GM12878 (cell line): ENCODE results near the gene ASCC1. TPM values are rescaled to one million over a fixed set of nuclear protein-coding genes. Genes with fewer than 3 reads are reported as not detected.

ENCODE experiments used
- ATAC-seq: fragments of 200-7000 bp; cut with Tn5 transposase; 3 replicates; pipeline ENCODE4 v1.9.1; 2020; ENCODE audit warnings: mild to moderate bottlenecking, moderate library complexity
- BruUV-seq: library from RNA; stranded (reverse); fragments of 400-500 nt; replicated peaks from 2 replicates; lab custom pipeline; 2021; lab: Mats Ljungman, UMichigan
- CTCF ChIA-PET: fragments of 300-600 bp; sonication (Branson Sonifier 250); formaldehyde crosslinking; extraction: SDS; loops from one replicate; lab custom pipeline; 2021; ENCODE audit warnings: inconsistent platforms; lab: Yijun Ruan, JAX
- POLR2A ChIA-PET: fragments of 350-600 bp; formaldehyde crosslinking; extraction: SDS; loops from one replicate; lab custom pipeline; 2021; ENCODE audit warnings: inconsistent platforms; lab: Charles Lee
- RAD21 ChIA-PET: fragments of 300-600 bp; sonication (Branson Sonifier 250); formaldehyde crosslinking; loops from one replicate; lab custom pipeline; 2023; ENCODE audit warnings: antibody characterized with exemption; ENCODE audit not compliant: unreplicated experiment; lab: Charles Lee
- SMC1A ChIA-PET: fragments of 300-600 bp; sonication (Branson Sonifier 250); formaldehyde crosslinking; loops from one replicate; lab custom pipeline; 2023; ENCODE audit not compliant: unreplicated experiment, uncharacterized antibody; lab: Charles Lee
- DNase-seq: peaks from one replicate; pipeline ENCODE4 v3.0.0-alpha.2; 2011; ENCODE audit warnings: low read depth, low spot score
- FAIRE-seq: peaks from 3 replicates; lab custom pipeline; 2011; peaks lifted over from hg19 to GRCh38; lab: Jason Lieb, UNC
- H2AFZ ChIP-seq: 2 replicates; pipeline ENCODE4 v1.6.0; 2011; ENCODE audit warnings: low read depth, low read length, control low read depth; ENCODE audit not compliant: control insufficient read depth
- H3K27ac ChIP-seq: 2 replicates; pipeline ENCODE4 v1.5.1; 2011; ENCODE audit warnings: control low read depth; ENCODE audit not compliant: control insufficient read depth, insufficient read depth
- H3K27me3 ChIP-seq, 2 experiments: replicated peaks in 1 of 2; 2 replicates each; pipeline versions ENCODE4 v1.6.0 to v1.6.1; 2011; ENCODE audit warnings: low read length in 1 of 2; ENCODE audit not compliant: control insufficient read depth in 2 of 2, insufficient read depth in 2 of 2
- H3K36me3 ChIP-seq, 2 experiments: 2 replicates each; pipeline ENCODE4 v1.5.1; 2011; ENCODE audit warnings: low read length in 1 of 2; ENCODE audit not compliant: control insufficient read depth in 2 of 2, insufficient read depth in 2 of 2
- H3K4me1 ChIP-seq: 2 replicates; pipeline ENCODE4 v1.6.1; 2011; ENCODE audit warnings: mild to moderate bottlenecking, low read length, moderate library complexity, mixed read lengths; ENCODE audit not compliant: control insufficient read depth, insufficient read depth
- H3K4me2 ChIP-seq: 2 replicates; pipeline ENCODE4 v1.6.0; 2011; ENCODE audit warnings: control low read depth; ENCODE audit not compliant: control insufficient read depth, insufficient read depth
- H3K4me3 ChIP-seq: fragments of 200-600 bp; sonication (generic); 2 replicates; pipeline ENCODE4 v1.5.1; 2016
- H3K79me2 ChIP-seq: 2 replicates; pipeline ENCODE4 v1.6.0; 2011; ENCODE audit warnings: low read length; ENCODE audit not compliant: control insufficient read depth, insufficient read depth
- H3K9ac ChIP-seq: 2 replicates; pipeline ENCODE4 v1.8.0; 2011; ENCODE audit warnings: low read length, control low read depth, mixed read lengths; ENCODE audit not compliant: control insufficient read depth, insufficient read depth
- H3K9me3 ChIP-seq: replicated peaks from 3 replicates; pipeline ENCODE4 v1.5.1; 2011; ENCODE audit warnings: mild to moderate bottlenecking, low read length; ENCODE audit not compliant: control insufficient read depth, insufficient read depth
- H4K20me1 ChIP-seq: 2 replicates; pipeline ENCODE4 v1.6.0; 2011; ENCODE audit not compliant: control insufficient read depth, insufficient read depth
- CHD1 ChIP-seq: IDR thresholded peaks from 2 replicates; pipeline ENCODE4 v1.6.1; 2012; ENCODE audit warnings: low read depth, low read length, improper control_type of control experiment
- IRF5 ChIP-seq: fragments of 450-650 bp; IDR thresholded peaks from 2 replicates; pipeline ENCODE4 v1.6.1; 2017; ENCODE audit warnings: borderline replicate concordance
- MEF2B ChIP-seq: fragments of 450-650 bp; IDR thresholded peaks from 2 replicates; pipeline ENCODE4 v1.6.1; 2018; ENCODE audit warnings: mild to moderate bottlenecking, moderate library complexity; ENCODE audit not compliant: partially characterized antibody, poor library complexity, severe bottlenecking
- NFIC ChIP-seq: IDR thresholded peaks from 2 replicates; pipeline ENCODE4 v1.6.1; 2012; ENCODE audit warnings: low read depth, mild to moderate bottlenecking, inconsistent platforms, low read length, moderate library complexity
- ZNF687 ChIP-seq: fragments of 450-650 bp; IDR thresholded peaks from 2 replicates; pipeline ENCODE4 v1.6.1; 2017; ENCODE audit warnings: mild to moderate bottlenecking, moderate library complexity
- ZZZ3 ChIP-seq: IDR thresholded peaks from 2 replicates; pipeline ENCODE4 v1.6.1; 2011; ENCODE audit warnings: low read depth; ENCODE audit not compliant: control insufficient read depth, insufficient read length
- WGBS: methylation state at CpG from one replicate; pipeline ENCODE4 v1.1.6; 2016; ENCODE audit warnings: low lambda C conversion rate; ENCODE audit not compliant: insufficient replicate concordance, insufficient coverage; ENCODE audit errors: missing lambda C conversion rate; 5-methylcytosine and 5-hydroxymethylcytosine counted together
- in situ Hi-C: fragments of 300-500 bp; cut with MboI; formaldehyde crosslinking; loops from 9 replicates; pipeline ENCODE4 v1.14.3; 2018; ENCODE audit warnings: mixed read lengths
- intact Hi-C: fragments of 100-400 bp; cut with micrococcal nuclease; formaldehyde crosslinking; loops from one replicate; pipeline ENCODE4 v1.14.2; 2022; ENCODE audit not compliant: unreplicated experiment
- polyA plus RNA-seq, 11 experiments: library from polyadenylated mRNA; depleted of rRNA in 4 of 11; unstranded in 6 of 11; stranded (reverse) in 5 of 11; fragments of >200 nt; fragmentation: Nextera tagmentation in 4 of 11; fragmentation: Illumina TruSeq in 1 of 11; extraction: Ambion mirVana in 4 of 11; extraction: Trizol in 1 of 11; gene quantifications; 1 replicate in 1 of 11; 2 replicates in 10 of 11; pipeline versions ENCODE4 v1.2.1 to v1.2.3, GENCODE V29; 2011 to 2016; ENCODE audit warnings: inconsistent platforms in 2 of 11, missing spikeins in 2 of 11, low read depth in 1 of 11
- total RNA-seq, 4 experiments: library from RNA; depleted of rRNA in 3 of 4; stranded (reverse); fragments of >200 nt in 3 of 4; fragmentation: Illumina TruSeq in 1 of 4; extraction: Trizol in 1 of 4; gene quantifications; 2 replicates each; pipeline versions ENCODE4 v1.2.1 to v1.2.3, GENCODE V29; 2013 to 2021

Gene ASCC1
- total and polyA plus RNA-seq, 10 of the 15 experiments (the other 5 are each of a cell fraction or from before 2014, with no cell fraction given): 23.3 to 80.6 (median 42.8) TPM

- TF ChIP-seq IRF5 (no peak), ZZZ3 (no peak), NFIC (no peak), CHD1 (no peak)
These were observed 93.9 kb downstream of the ASCC1 start (continued) for GRCh38 chr10:72122221-72122620.

- no TSS peak for BruUV-seq
- H3K36me3 ChIP-seq: peaks cover 0 to 5% of the 10 kb centered on the region in 2 experiments; a peak in 1 of 4 replicates
- intact Hi-C loops: no loop called here
- H3K4me1 ChIP-seq: no peaks in the 10 kb centered on the region
- CTCF ChIA-PET: interaction anchor here (1.0 to 3.0 kb wide), 3 partner anchors 8 to 73 kb away, joined by 3 to 13 read pairs (median 9); no protein-coding TSS in a partner anchor
- no peak for TF ChIP-seq MEF2B
- no peak for TF ChIP-seq ZNF687
- no peak overlapping the region for H3K27ac ChIP-seq
- DNase-seq: no peak
- no peaks in the 10 kb centered on the region for H4K20me1 ChIP-seq
- peaks cover 5% of the 10 kb centered on the region; the same call in 2 of the 3 replicates for H3K9me3 ChIP-seq
- WGBS: 100% methylated on average over 1 of the region's 1 CpG
- POLR2A ChIA-PET: interaction anchor here (1.3 kb wide), 1 partner anchor 12 kb away, joined by 4 read pairs; no protein-coding TSS in a partner anchor
- no peak for FAIRE-seq
- SMC1A ChIA-PET: interaction anchor here (0.6 to 1.2 kb wide), 2 partner anchors 9 to 108 kb away, joined by 3 read pairs; no protein-coding TSS in a partner anchor
- H3K4me3 ChIP-seq: no peak overlapping the region
- H3K27me3 ChIP-seq: no peaks in the 10 kb centered on the region
- no peak overlapping the region for H2AFZ ChIP-seq
- RAD21 ChIA-PET: interaction anchor here (0.8 kb wide), 1 partner anchor 11 kb away, joined by 3 read pairs; no protein-coding TSS in a partner anchor
- no peak overlapping the region for H3K9ac ChIP-seq
- no peak for ATAC-seq
- in situ Hi-C loops: no loop called here
- H3K79me2 ChIP-seq: no peaks in the 10 kb centered on the region
- no peak overlapping the region for H3K4me2 ChIP-seq
These were observed 94.7 kb downstream of the ASCC1 start for GRCh38 chr10:72121389-72121788.
